Body of pancreas (tissue), 4 donors: Measurements from ENCODE around the gene ZFHX3.

Experiments used
- POLR2A ChIP-seq, 3 donors: fragments of 450-650 bp; IDR thresholded peaks; one replicate each; pipeline ENCODE4 v1.6.1; 2016; ENCODE audit warnings: antibody characterized with exemption in 3 of 3, mild to moderate bottlenecking in 2 of 3
- TF ChIP-seq, protein P1 (sequence below), 7 experiments: fragments of 450-650 bp in 4 of 7; fragments of 200-600 bp in 3 of 7; sonication (generic) in 3 of 7; IDR thresholded peaks; one replicate each; pipeline ENCODE4 v1.5.1; 2016 to 2019; ENCODE audit warnings: antibody characterized with exemption in 7 of 7

DNA sequence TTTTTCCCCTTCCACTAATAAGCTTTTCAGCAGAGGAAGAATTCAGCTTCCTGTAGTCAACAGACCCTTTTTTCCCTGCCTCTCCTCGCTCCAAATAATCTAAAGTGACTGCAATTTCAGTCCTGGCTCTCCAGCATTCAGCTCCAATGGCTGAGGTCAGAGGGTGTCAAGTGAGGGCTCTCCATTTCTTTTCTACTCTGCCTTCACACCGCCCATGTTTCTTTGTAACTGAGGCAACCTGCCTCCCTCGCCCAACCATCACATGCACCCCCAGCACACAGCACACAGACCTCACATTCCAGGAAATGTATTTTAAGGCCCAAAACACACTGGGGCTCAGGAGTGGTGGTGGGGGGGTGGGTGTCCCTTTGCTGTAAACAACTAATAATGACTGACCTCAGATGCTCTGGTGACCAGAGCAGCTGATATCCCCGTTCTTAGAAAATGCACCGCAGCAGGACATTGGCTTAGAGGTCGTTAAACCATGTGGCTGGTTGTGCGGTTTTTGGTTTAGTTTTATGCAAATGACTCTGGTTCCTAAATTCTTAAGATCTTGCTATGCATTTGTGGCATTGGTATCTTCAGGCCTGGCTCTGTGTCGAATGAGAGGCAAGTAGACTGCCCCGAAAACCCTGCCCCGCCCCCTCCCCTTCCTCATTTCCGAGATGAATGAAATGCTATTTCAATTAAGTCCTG, 203.6 kb downstream of the ZFHX3 start:
- TF ChIP-seq, protein P1, sequence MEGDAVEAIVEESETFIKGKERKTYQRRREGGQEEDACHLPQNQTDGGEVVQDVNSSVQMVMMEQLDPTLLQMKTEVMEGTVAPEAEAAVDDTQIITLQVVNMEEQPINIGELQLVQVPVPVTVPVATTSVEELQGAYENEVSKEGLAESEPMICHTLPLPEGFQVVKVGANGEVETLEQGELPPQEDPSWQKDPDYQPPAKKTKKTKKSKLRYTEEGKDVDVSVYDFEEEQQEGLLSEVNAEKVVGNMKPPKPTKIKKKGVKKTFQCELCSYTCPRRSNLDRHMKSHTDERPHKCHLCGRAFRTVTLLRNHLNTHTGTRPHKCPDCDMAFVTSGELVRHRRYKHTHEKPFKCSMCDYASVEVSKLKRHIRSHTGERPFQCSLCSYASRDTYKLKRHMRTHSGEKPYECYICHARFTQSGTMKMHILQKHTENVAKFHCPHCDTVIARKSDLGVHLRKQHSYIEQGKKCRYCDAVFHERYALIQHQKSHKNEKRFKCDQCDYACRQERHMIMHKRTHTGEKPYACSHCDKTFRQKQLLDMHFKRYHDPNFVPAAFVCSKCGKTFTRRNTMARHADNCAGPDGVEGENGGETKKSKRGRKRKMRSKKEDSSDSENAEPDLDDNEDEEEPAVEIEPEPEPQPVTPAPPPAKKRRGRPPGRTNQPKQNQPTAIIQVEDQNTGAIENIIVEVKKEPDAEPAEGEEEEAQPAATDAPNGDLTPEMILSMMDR (IDR thresholded peaks at IDR 0.05), result no peak
- TF ChIP-seq POLR2A (IDR thresholded peaks at IDR 0.05), result no peak
